RKO (cell line): ENCODE measurements around the gene UBE3D.
"Not testable (repeated sequence)": the region's sequence is repeated elsewhere in the genome, so short reads cannot be mapped to it uniquely, and the experiment has no call there.

Source experiments
- DNase-seq: peaks from one replicate; pipeline ENCODE4 v3.0.0-alpha.2; 2016; ENCODE audit warnings: low spot score

Gene UBE3D

GRCh38 chr6:82870582-82871172 lies 195.0 kb downstream of the UBE3D start:
- no peak for DNase-seq

GRCh38 chr6:82869493-82869892 lies 196.1 kb downstream of the UBE3D start:
- DNase-seq, result no peak

GRCh38 chr6:82867946-82868345 lies 197.7 kb downstream of the UBE3D start:
- no peak for DNase-seq

- DNase-seq, result no peak
These were observed 199.2 kb downstream of the UBE3D start for GRCh38 chr6:82866446-82866845.

GRCh38 chr6:82865461-82865860 lies 200.2 kb downstream of the UBE3D start:
- no peak for DNase-seq

- DNase-seq, result no peak
These were observed 201.9 kb downstream of the UBE3D start for GRCh38 chr6:82863781-82864180.

GRCh38 chr6:82862543-82862942 lies 203.1 kb downstream of the UBE3D start:
- DNase-seq, result peak; percentile 4

- no peak for DNase-seq
These were observed 204.5 kb downstream of the UBE3D start for GRCh38 chr6:82861121-82861520.

- DNase-seq, result not testable (repeated sequence)
These were observed 209.6 kb downstream of the UBE3D start for GRCh38 chr6:82856077-82856476.

- not testable (repeated sequence) for DNase-seq
These were observed 212.7 kb downstream of the UBE3D start for GRCh38 chr6:82852904-82853303.

GRCh38 chr6:82843291-82843885 lies 222.3 kb downstream of the UBE3D start:
- no peak for DNase-seq

GRCh38 chr6:82842721-82843120 lies 222.9 kb downstream of the UBE3D start:
- no peak for DNase-seq
